DOHH2 (cell line): Measurements from ENCODE around the gene SH3RF3.

Source experiments
- CTCF ChIP-seq: fragments of 200-600 bp; sonication (generic); IDR thresholded peaks from one replicate; pipeline ENCODE4 v1.5.1; 2014; ENCODE audit warnings: antibody characterized with exemption, mild to moderate bottlenecking, low read depth, low read length; ENCODE audit not compliant: poor library complexity, severe bottlenecking
- EZH2phosphoT487 ChIP-seq: fragments of 200-600 bp; sonication (generic); IDR thresholded peaks from 2 replicates; pipeline ENCODE4 v1.6.1; 2017; ENCODE audit warnings: borderline replicate concordance, mild to moderate bottlenecking, antibody characterized with exemption, low read length, moderate library complexity, mixed read lengths

GRCh38 chr2:109497463-109497862 is 368.5 kb downstream of the SH3RF3 start:
- TF ChIP-seq CTCF (no peak), EZH2phosphoT487 (no peak)
